NCI-H1417 (cell line): ENCODE results near the gene PIWIL4.

Experiments used
- DNase-seq, 3 experiments: peaks; one replicate each; lab custom pipeline; 2025; lab: John Stamatoyannopoulos, UW

PIWIL4 gene

GRCh38 chr11:94662846-94663390 lies 95.8 kb downstream of the PIWIL4 start:
- no peak for DNase-seq

GRCh38 chr11:94664346-94664745 lies 97.2 kb downstream of the PIWIL4 start:
- DNase-seq: no peak

GRCh38 chr11:94665116-94665659 lies 98.0 kb downstream of the PIWIL4 start:
- DNase-seq: no peak

GRCh38 chr11:94666792-94667721 lies 99.9 kb downstream of the PIWIL4 start:
- no peak for DNase-seq

GRCh38 chr11:94668212-94668793 lies 101.1 kb downstream of the PIWIL4 start:
- no peak for DNase-seq

- DNase-seq: no peak
Measured at GRCh38 chr11:94669023-94669422, 101.9 kb downstream of the PIWIL4 start.
